B cell (primary cell): ENCODE results near the gene ITGB6. TPM values are rescaled to one million over a fixed set of nuclear protein-coding genes. Genes with fewer than 3 reads are reported as not detected.

Source experiments
- ATAC-seq: fragments of 200-7000 bp; cut with Tn5 transposase; one replicate; pipeline ENCODE4 v1.10.0; 2021; ENCODE audit warnings: low read depth, mild to moderate bottlenecking, moderate number of reproducible peaks, moderate library complexity
- CTCF ChIA-PET: fragments of 350-600 bp; sonication (Branson Sonifier 250); formaldehyde crosslinking; loops from one replicate; lab custom pipeline; 2021; ENCODE audit warnings: antibody characterized with exemption, inconsistent platforms; lab: Charles Lee
- POLR2A ChIA-PET: fragments of 350-600 bp; sonication (Branson Sonifier 250); formaldehyde crosslinking; loops from one replicate; lab custom pipeline; 2021; ENCODE audit warnings: antibody characterized with exemption; lab: Charles Lee
- DNase-seq: peaks from one replicate; pipeline ENCODE4 v3.0.0; 2013
- H2AFZ ChIP-seq: 2 replicates; pipeline ENCODE4 v1.6.1; 2012; ENCODE audit warnings: mild to moderate bottlenecking, low read depth, low read length; ENCODE audit not compliant: insufficient read depth, poor library complexity, severe bottlenecking
- H3K27ac ChIP-seq, 2 donors: 1 replicate in 1 of 2; 2 replicates in 1 of 2; pipeline ENCODE4 v1.5.1; 2012 to 2013; ENCODE audit warnings: low read length in 2 of 2, mild to moderate bottlenecking in 2 of 2, moderate library complexity in 1 of 2
- H3K27me3 ChIP-seq, 4 experiments: fragments of 200-600 bp in 1 of 4; sonication (generic) in 1 of 4; replicated peaks in 1 of 4; 1 replicate in 2 of 4; 2 replicates in 2 of 4; pipeline versions ENCODE4 v1.6.1 to v1.7.0; 2013 to 2016; ENCODE audit warnings: low read length in 3 of 4, mild to moderate bottlenecking in 2 of 4, mixed read lengths in 1 of 4, moderate library complexity in 1 of 4; ENCODE audit not compliant: insufficient read depth in 4 of 4, control insufficient read depth in 3 of 4; ENCODE audit errors: control extremely low read depth in 1 of 4
- H3K36me3 ChIP-seq, 2 experiments: replicated peaks in 1 of 2; 1 replicate in 1 of 2; 2 replicates in 1 of 2; pipeline versions ENCODE4 v1.6.1 to v1.7.1; 2013; ENCODE audit warnings: low read length in 1 of 2; ENCODE audit not compliant: insufficient read depth in 2 of 2, control insufficient read depth in 1 of 2; ENCODE audit errors: control extremely low read depth in 1 of 2, extremely low read depth in 1 of 2
- H3K4me1 ChIP-seq, 2 donors: fragments of 200-600 bp in 1 of 2; sonication (generic) in 1 of 2; 1 replicate in 1 of 2; 2 replicates in 1 of 2; pipeline versions ENCODE4 v1.5.1 to v1.6.1; 2013 to 2017; ENCODE audit warnings: low read length in 2 of 2; ENCODE audit not compliant: control insufficient read depth in 2 of 2, insufficient read depth in 2 of 2
- H3K4me2 ChIP-seq: replicated peaks from 2 replicates; pipeline ENCODE3; 2012; ENCODE audit warnings: mild to moderate bottlenecking, low read depth, low read length; ENCODE audit not compliant: poor library complexity, severe bottlenecking
- H3K4me3 ChIP-seq, 5 experiments: fragments of 200-600 bp in 1 of 5; sonication (generic) in 1 of 5; 1 replicate in 3 of 5; 2 replicates in 2 of 5; pipeline versions ENCODE4 v1.5.1 to v1.7.0; 2011 to 2016; ENCODE audit warnings: low read length in 4 of 5, mild to moderate bottlenecking in 4 of 5, low read depth in 2 of 5, control low read depth in 1 of 5, moderate library complexity in 1 of 5; ENCODE audit not compliant: insufficient read depth in 1 of 5; ENCODE audit errors: control extremely low read depth in 1 of 5, extremely low read depth in 1 of 5
- H3K79me2 ChIP-seq: fragments of 200-600 bp; sonication (generic); one replicate; pipeline ENCODE4 v1.6.0; 2016; ENCODE audit warnings: low read length; ENCODE audit not compliant: control insufficient read depth, insufficient read depth
- H3K9ac ChIP-seq: fragments of 200-600 bp; sonication (generic); 2 replicates; pipeline ENCODE4 v1.6.1; 2017; ENCODE audit warnings: mild to moderate bottlenecking, low read length, moderate library complexity
- H3K9me3 ChIP-seq, 3 donors: one replicate each; pipeline versions ENCODE4 v1.6.1 to v1.7.1; 2013; ENCODE audit warnings: low read length in 2 of 3; ENCODE audit not compliant: control insufficient read depth in 2 of 3, insufficient read depth in 1 of 3; ENCODE audit errors: control extremely low read depth in 1 of 3
- H4K20me1 ChIP-seq: 2 replicates; pipeline ENCODE4 v1.6.0; 2012; ENCODE audit warnings: mild to moderate bottlenecking, low read length; ENCODE audit not compliant: insufficient read depth, control insufficient read depth, poor library complexity, severe bottlenecking
- H3K27ac Mint-ChIP-seq: one replicate; pipeline ENCODE4 v1.8.0; 2021; ENCODE audit warnings: mixed read lengths
- H3K27me3 Mint-ChIP-seq: one replicate; pipeline ENCODE4 v1.8.0; 2021; ENCODE audit warnings: mixed read lengths
- H3K4me1 Mint-ChIP-seq: one replicate; pipeline ENCODE4 v1.8.0; 2021; ENCODE audit warnings: mixed read lengths
- H3K4me3 Mint-ChIP-seq: one replicate; pipeline ENCODE4 v1.8.0; 2021; ENCODE audit warnings: mixed read lengths
- H3K9me3 Mint-ChIP-seq: one replicate; pipeline ENCODE4 v1.8.0; 2022; ENCODE audit warnings: mixed read lengths; ENCODE audit not compliant: insufficient read depth
- CTCF ChIP-seq: fragments of 200-600 bp; IDR thresholded peaks from one replicate; pipeline ENCODE4 v1.8.0; 2022; ENCODE audit warnings: antibody characterized with exemption, mild to moderate bottlenecking
- EZH2 ChIP-seq: IDR thresholded peaks from 2 replicates; pipeline ENCODE4 v1.6.1; 2012; ENCODE audit warnings: borderline replicate concordance, low read depth, mild to moderate bottlenecking, moderate library complexity, low read length; ENCODE audit not compliant: insufficient read depth, poor library complexity, severe bottlenecking
- WGBS: methylation state at CpG from one replicate; pipeline ENCODE4 v1.1.5; 2013; ENCODE audit warnings: missing lambda C conversion rate; ENCODE audit not compliant: insufficient coverage; 5-methylcytosine and 5-hydroxymethylcytosine counted together
- intact Hi-C: fragments of 100-400 bp; cut with micrococcal nuclease; formaldehyde crosslinking; loops from one replicate; pipeline ENCODE4 v1.10.0; 2022
- polyA plus RNA-seq: library from polyadenylated mRNA; depleted of rRNA; stranded (reverse); fragments of >200 nt; gene quantifications from 2 replicates; pipeline ENCODE4 v1.2.3, GENCODE V29; 2012
- total RNA-seq, 2 donors: library from RNA; stranded (reverse); fragments of 120-200 nt in 1 of 2; gene quantifications; 1 replicate in 1 of 2; 2 replicates in 1 of 2; pipeline versions ENCODE4 v1.2.3 to v1.2.4, GENCODE V29; 2013 to 2022

The ITGB6 gene
- total and polyA plus RNA-seq, 2 donors (not counting 1 experiment from before 2014, with no cell fraction given) = not detected

DNA sequence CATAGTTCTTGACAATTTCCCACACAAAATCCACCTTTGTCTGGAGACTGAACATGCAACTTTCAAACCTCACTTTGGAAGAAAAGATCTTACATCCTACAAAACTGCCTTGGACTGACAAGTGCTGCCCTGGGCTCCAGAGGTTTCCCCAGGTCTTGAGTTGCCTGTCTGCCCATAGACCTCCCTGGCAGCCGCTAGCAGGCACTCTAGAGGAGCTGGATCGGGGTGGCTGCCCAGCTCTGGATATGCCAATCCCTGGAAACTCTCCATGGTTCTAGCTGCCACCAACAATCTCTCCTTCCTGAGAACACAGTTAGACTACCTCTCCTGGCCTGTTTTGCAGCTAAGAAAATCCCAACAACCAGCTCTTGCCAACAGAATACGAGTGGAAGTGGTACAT is 3.4 kb upstream of the ITGB6 start:
- Histone ChIP-seq H3K9me3 (peaks cover 0 to 2% (median 0%) of the 10 kb centered on the region in 3 donors), H2AFZ (no peak overlapping the region), H3K27ac (no peak overlapping the region), H3K27me3 (no peaks in the 10 kb centered on the region), H3K9ac (no peak overlapping the region), H4K20me1 (no peaks in the 10 kb centered on the region), H3K4me1 (peaks cover 0 to 4% of the 10 kb centered on the region in 2 donors), H3K4me3 (no peak overlapping the region), H3K79me2 (no peaks in the 10 kb centered on the region), H3K4me2 (no peak overlapping the region), H3K36me3 (no peaks in the 10 kb centered on the region)
- ATAC-seq = no peak
- Mint-ChIP-seq H3K4me3 (no peak overlapping the region), H3K9me3 (no peaks in the 10 kb centered on the region), H3K27me3 (no peaks in the 10 kb centered on the region), H3K4me1 (peaks cover 15% of the 10 kb centered on the region), H3K27ac (no peak overlapping the region)
- 63% methylated on average over 3 of the region's 3 CpGs for WGBS
- ChIA-PET CTCF (no interaction called here), POLR2A (no interaction called here)
- TF ChIP-seq EZH2 = no peak
- no peak for TF ChIP-seq CTCF
- intact Hi-C loops = no loop called here
- no peak for DNase-seq

DNA sequence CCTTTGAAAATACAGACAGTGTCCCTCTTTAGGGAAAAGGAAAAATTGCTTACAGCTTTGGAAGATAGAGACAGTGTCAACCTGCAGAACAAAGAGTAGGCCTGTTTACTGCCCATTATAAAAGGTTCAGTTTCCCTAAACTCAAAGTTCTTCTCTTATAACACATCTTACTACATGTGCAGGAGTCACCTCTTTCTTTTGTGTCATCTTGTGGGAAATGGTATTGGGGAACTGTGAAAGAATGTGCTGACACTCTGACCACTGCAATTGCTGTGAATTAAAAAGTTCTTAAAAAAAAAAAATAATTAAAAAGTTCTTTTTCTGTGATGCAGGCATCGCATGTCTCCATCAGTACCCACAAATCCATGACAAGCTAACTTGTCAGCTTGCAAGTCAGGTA is 2.9 kb upstream of the ITGB6 start:
- Histone ChIP-seq H3K36me3 (no peaks in the 10 kb centered on the region), H3K4me1 (peaks cover 0 to 4% of the 10 kb centered on the region in 2 donors), H3K9me3 (peaks cover 0 to 2% (median 0%) of the 10 kb centered on the region in 3 donors), H2AFZ (no peak overlapping the region), H4K20me1 (no peaks in the 10 kb centered on the region), H3K4me3 (no peak overlapping the region), H3K27me3 (no peaks in the 10 kb centered on the region), H3K9ac (no peak overlapping the region), H3K27ac (no peak overlapping the region), H3K4me2 (no peak overlapping the region), H3K79me2 (no peaks in the 10 kb centered on the region)
- POLR2A ChIA-PET = no interaction called here
- Mint-ChIP-seq H3K4me3 (no peak overlapping the region), H3K27me3 (no peaks in the 10 kb centered on the region), H3K9me3 (no peaks in the 10 kb centered on the region), H3K4me1 (peaks cover 13% of the 10 kb centered on the region), H3K27ac (no peak overlapping the region)
- ATAC-seq (no peak), DNase-seq (no peak)
- CTCF ChIA-PET = no interaction called here
- TF ChIP-seq CTCF (no peak), EZH2 (no peak)
- 100% methylated on average over 1 of the region's 1 CpG for WGBS
- intact Hi-C loops = no loop called here
